HepG2 (cell line): ENCODE data around the gene TF. TPM values are rescaled to one million over a fixed set of nuclear protein-coding genes. Genes with fewer than 3 reads are reported as not detected.

Source experiments
- ATRX ChIP-seq: sonication (generic); formaldehyde crosslinking; IDR thresholded peaks from 2 replicates; pipeline ENCODE4 v1.4.0; 2020; ENCODE audit warnings: missing genetic modification reagents, borderline replicate concordance
- ELF3 ChIP-seq: IDR thresholded peaks from 2 replicates; pipeline ENCODE4 v1.6.1; 2016; ENCODE audit warnings: missing genetic modification reagents, missing compliant biosample characterization
- HIVEP1 ChIP-seq: sonication (generic); formaldehyde crosslinking; IDR thresholded peaks from 2 replicates; pipeline ENCODE4 v1.4.0; 2020; ENCODE audit warnings: mild to moderate bottlenecking, missing genetic modification reagents
- HMG20A ChIP-seq: IDR thresholded peaks from 2 replicates; pipeline ENCODE4 v1.6.1; 2016; ENCODE audit warnings: borderline replicate concordance
- JUND ChIP-seq: sonication (generic); formaldehyde crosslinking; IDR thresholded peaks from 2 replicates; pipeline ENCODE4 v1.8.0; 2022; ENCODE audit warnings: mild to moderate bottlenecking, missing genetic modification reagents
- NKX3-1 ChIP-seq: sonication (generic); formaldehyde crosslinking; IDR thresholded peaks from 2 replicates; pipeline ENCODE4 v1.5.0; 2020; ENCODE audit warnings: missing genetic modification reagents
- SMAD1 ChIP-seq: sonication (generic); formaldehyde crosslinking; IDR thresholded peaks from 2 replicates; pipeline ENCODE4 v1.4.0; 2020; ENCODE audit warnings: missing genetic modification reagents, low read depth, mild to moderate bottlenecking, borderline replicate concordance
- SOX6 ChIP-seq, 2 experiments: fragments of 450-650 bp in 1 of 2; sonication (generic) in 1 of 2; formaldehyde crosslinking in 1 of 2; IDR thresholded peaks; 2 replicates each; pipeline versions ENCODE4 v1.4.0 to v1.6.1; 2017 to 2020; ENCODE audit warnings: antibody characterized with exemption in 1 of 2, mild to moderate bottlenecking in 1 of 2, missing genetic modification reagents in 1 of 2
- TCF12 ChIP-seq, 2 experiments: fragments of 450-650 bp in 1 of 2; sonication (generic) in 1 of 2; formaldehyde crosslinking in 1 of 2; IDR thresholded peaks; 2 replicates each; pipeline versions ENCODE4 v1.6.1 to v1.8.0; 2017 to 2022; ENCODE audit warnings: antibody characterized with exemption in 1 of 2, mild to moderate bottlenecking in 1 of 2, missing genetic modification reagents in 1 of 2, moderate library complexity in 1 of 2
- TOPORS ChIP-seq: sonication (generic); formaldehyde crosslinking; IDR thresholded peaks from 2 replicates; pipeline ENCODE4 v1.8.0; 2023; ENCODE audit warnings: mild to moderate bottlenecking, missing genetic modification reagents
- WIZ ChIP-seq: sonication (generic); formaldehyde crosslinking; IDR thresholded peaks from 2 replicates; pipeline ENCODE4 v1.5.1; 2020; ENCODE audit warnings: mild to moderate bottlenecking, missing genetic modification reagents
- ZBTB3 ChIP-seq: sonication (generic); formaldehyde crosslinking; IDR thresholded peaks from 2 replicates; pipeline ENCODE4 v1.4.0; 2020; ENCODE audit warnings: low read depth, mild to moderate bottlenecking, moderate library complexity, missing genetic modification reagents, borderline replicate concordance
- ZNF329 ChIP-seq: sonication (generic); formaldehyde crosslinking; IDR thresholded peaks from 2 replicates; pipeline ENCODE4 v1.9.0; 2021; ENCODE audit warnings: low read depth, mild to moderate bottlenecking, missing genetic modification reagents
- ZNF607 ChIP-seq: sonication (generic); formaldehyde crosslinking; IDR thresholded peaks from 2 replicates; pipeline ENCODE4 v1.5.1; 2020; ENCODE audit warnings: missing genetic modification reagents, mild to moderate bottlenecking, borderline replicate concordance
- polyA plus RNA-seq, 8 experiments: library from polyadenylated mRNA; depleted of rRNA in 3 of 8; stranded (reverse) in 7 of 8; unstranded in 1 of 8; fragments of >200 nt; fragmentation: Illumina TruSeq in 4 of 8; extraction: Trizol in 4 of 8; gene quantifications; 2 replicates each; pipeline versions ENCODE4 v1.2.1 to v1.2.3, GENCODE V29; 2011 to 2016; ENCODE audit warnings: low read depth in 4 of 8, missing spikeins in 1 of 8, mixed read lengths in 1 of 8; ENCODE audit not compliant: insufficient read depth in 1 of 8
- total RNA-seq, 5 experiments: library from RNA; depleted of rRNA; stranded (reverse); fragments of >200 nt; fragmentation: Illumina TruSeq; extraction: Trizol; gene quantifications; 2 replicates each; pipeline ENCODE4 v1.2.3, GENCODE V29; 2016; ENCODE audit warnings: low read depth in 1 of 5
- TF ChIP-seq, protein P1 (sequence below): IDR thresholded peaks from 2 replicates; pipeline ENCODE4 v1.6.1; 2016; ENCODE audit warnings: missing compliant biosample characterization, missing genetic modification reagents, borderline replicate concordance
- TF ChIP-seq, protein P2 (sequence below): sonication (generic); formaldehyde crosslinking; IDR thresholded peaks from 2 replicates; pipeline ENCODE4 v1.4.0; 2020; ENCODE audit warnings: missing genetic modification reagents
- TF ChIP-seq, protein P3 (sequence below): sonication (generic); formaldehyde crosslinking; IDR thresholded peaks from 2 replicates; pipeline ENCODE4 v1.8.1; 2022; ENCODE audit warnings: mild to moderate bottlenecking, missing genetic modification reagents
- TF ChIP-seq, protein P4 (sequence below): sonication (generic); formaldehyde crosslinking; IDR thresholded peaks from 2 replicates; pipeline ENCODE4 v1.4.0; 2020; ENCODE audit warnings: missing genetic modification reagents, borderline replicate concordance
- TF ChIP-seq, protein P5 (sequence below): sonication (generic); formaldehyde crosslinking; IDR thresholded peaks from 2 replicates; pipeline ENCODE4 v1.4.0; 2020; ENCODE audit warnings: low read depth, mild to moderate bottlenecking, missing genetic modification reagents

Gene TF
- total and polyA plus RNA-seq, 2 of the 13 experiments (the other 11 are each of a cell fraction or from before 2014, with no cell fraction given): 10,074 to 11,821 TPM

DNA sequence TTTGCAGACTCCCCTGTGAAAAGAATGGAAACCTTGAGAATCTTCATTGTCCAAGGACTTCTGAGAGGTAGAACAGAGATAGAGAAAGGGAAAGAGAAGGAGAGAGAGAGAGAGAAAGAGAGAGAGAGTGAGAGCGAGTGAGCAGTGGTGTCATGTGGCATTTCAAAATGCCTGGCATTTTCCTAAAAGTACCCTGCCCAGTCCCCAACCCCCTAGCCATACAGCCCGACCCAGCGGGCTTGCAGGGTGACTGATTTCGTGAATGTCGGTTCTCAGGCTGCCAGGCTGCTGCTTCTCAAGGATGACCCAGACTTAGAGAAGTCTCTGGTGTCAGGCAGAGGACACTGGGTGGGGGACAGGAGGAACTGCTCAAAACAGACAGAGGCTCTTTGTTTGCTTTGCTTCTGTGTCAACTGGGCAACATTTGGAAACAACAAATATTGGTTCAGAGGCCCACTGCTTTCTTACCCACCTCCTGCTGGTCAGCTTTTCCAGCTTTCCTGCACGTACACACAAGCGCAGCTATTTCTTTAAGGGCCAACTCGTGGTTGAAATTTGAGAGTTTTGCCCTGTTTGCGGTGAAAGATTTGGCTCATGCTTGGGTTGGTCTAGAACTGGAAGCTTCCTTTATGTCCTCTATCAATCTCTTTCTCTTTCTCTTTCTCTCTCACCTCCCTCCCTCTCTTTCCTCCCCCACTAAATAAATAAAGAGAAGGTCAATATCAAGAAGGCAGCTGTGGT, 3.7 kb upstream of the TF start (continued):
- TF ChIP-seq, protein P1, sequence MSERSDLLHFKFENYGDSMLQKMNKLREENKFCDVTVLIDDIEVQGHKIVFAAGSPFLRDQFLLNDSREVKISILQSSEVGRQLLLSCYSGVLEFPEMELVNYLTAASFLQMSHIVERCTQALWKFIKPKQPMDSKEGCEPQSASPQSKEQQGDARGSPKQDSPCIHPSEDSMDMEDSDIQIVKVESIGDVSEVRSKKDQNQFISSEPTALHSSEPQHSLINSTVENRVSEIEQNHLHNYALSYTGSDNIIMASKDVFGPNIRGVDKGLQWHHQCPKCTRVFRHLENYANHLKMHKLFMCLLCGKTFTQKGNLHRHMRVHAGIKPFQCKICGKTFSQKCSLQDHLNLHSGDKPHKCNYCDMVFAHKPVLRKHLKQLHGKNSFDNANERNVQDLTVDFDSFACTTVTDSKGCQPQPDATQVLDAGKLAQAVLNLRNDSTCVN (CRISPR knock-in tag): 0 out of 2 replicates have a peak, but pooled peaks have one; percentile 64
- TF ChIP-seq NKX3-1: peak; percentile 78; the same call in 1 of the 2 replicates
- peak; percentile 75; the same call in 1 of the 2 replicates for TF ChIP-seq ZNF607 (CRISPR knock-in tag)
- TF ChIP-seq TCF12 (IDR thresholded peaks at IDR 0.05): no peak
- peak; percentile 94 for TF ChIP-seq TCF12 (CRISPR knock-in tag; IDR thresholded peaks at IDR 0.05)
- TF ChIP-seq, protein P2, sequence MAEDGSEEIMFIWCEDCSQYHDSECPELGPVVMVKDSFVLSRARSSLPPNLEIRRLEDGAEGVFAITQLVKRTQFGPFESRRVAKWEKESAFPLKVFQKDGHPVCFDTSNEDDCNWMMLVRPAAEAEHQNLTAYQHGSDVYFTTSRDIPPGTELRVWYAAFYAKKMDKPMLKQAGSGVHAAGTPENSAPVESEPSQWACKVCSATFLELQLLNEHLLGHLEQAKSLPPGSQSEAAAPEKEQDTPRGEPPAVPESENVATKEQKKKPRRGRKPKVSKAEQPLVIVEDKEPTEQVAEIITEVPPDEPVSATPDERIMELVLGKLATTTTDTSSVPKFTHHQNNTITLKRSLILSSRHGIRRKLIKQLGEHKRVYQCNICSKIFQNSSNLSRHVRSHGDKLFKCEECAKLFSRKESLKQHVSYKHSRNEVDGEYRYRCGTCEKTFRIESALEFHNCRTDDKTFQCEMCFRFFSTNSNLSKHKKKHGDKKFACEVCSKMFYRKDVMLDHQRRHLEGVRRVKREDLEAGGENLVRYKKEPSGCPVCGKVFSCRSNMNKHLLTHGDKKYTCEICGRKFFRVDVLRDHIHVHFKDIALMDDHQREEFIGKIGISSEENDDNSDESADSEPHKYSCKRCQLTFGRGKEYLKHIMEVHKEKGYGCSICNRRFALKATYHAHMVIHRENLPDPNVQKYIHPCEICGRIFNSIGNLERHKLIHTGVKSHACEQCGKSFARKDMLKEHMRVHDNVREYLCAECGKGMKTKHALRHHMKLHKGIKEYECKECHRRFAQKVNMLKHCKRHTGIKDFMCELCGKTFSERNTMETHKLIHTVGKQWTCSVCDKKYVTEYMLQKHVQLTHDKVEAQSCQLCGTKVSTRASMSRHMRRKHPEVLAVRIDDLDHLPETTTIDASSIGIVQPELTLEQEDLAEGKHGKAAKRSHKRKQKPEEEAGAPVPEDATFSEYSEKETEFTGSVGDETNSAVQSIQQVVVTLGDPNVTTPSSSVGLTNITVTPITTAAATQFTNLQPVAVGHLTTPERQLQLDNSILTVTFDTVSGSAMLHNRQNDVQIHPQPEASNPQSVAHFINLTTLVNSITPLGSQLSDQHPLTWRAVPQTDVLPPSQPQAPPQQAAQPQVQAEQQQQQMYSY (CRISPR knock-in tag): no peak
- peak; percentile 92 for TF ChIP-seq ZBTB3 (CRISPR knock-in tag)
- no peak for TF ChIP-seq WIZ (CRISPR knock-in tag)
- TF ChIP-seq SMAD1: 0 out of 2 replicates have a peak, but pooled peaks have one; percentile 67
- TF ChIP-seq, protein P3, sequence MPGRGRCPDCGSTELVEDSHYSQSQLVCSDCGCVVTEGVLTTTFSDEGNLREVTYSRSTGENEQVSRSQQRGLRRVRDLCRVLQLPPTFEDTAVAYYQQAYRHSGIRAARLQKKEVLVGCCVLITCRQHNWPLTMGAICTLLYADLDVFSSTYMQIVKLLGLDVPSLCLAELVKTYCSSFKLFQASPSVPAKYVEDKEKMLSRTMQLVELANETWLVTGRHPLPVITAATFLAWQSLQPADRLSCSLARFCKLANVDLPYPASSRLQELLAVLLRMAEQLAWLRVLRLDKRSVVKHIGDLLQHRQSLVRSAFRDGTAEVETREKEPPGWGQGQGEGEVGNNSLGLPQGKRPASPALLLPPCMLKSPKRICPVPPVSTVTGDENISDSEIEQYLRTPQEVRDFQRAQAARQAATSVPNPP (CRISPR knock-in tag): 0 out of 2 replicates have a peak, but pooled peaks have one; percentile 53
- TF ChIP-seq, protein P4, sequence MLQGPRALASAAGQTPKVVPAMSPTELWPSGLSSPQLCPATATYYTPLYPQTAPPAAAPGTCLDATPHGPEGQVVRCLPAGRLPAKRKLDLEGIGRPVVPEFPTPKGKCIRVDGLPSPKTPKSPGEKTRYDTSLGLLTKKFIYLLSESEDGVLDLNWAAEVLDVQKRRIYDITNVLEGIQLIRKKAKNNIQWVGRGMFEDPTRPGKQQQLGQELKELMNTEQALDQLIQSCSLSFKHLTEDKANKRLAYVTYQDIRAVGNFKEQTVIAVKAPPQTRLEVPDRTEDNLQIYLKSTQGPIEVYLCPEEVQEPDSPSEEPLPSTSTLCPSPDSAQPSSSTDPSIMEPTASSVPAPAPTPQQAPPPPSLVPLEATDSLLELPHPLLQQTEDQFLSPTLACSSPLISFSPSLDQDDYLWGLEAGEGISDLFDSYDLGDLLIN (CRISPR knock-in tag): no peak
- TF ChIP-seq HIVEP1 (CRISPR knock-in tag): no peak
- TF ChIP-seq TOPORS (CRISPR knock-in tag): 0 out of 2 replicates have a peak, but pooled peaks have one; percentile 33
- peak; percentile 98 for TF ChIP-seq HMG20A
- TF ChIP-seq SOX6 (IDR thresholded peaks at IDR 0.05): no peak
- TF ChIP-seq SOX6 (CRISPR knock-in tag; IDR thresholded peaks at IDR 0.05): peak; percentile 98
- peak; percentile 51; the same call in 1 of the 2 replicates for TF ChIP-seq JUND (CRISPR knock-in tag)
- no peak for TF ChIP-seq ATRX (CRISPR knock-in tag)
- TF ChIP-seq ZNF329 (CRISPR knock-in tag): no peak
- TF ChIP-seq, protein P5, sequence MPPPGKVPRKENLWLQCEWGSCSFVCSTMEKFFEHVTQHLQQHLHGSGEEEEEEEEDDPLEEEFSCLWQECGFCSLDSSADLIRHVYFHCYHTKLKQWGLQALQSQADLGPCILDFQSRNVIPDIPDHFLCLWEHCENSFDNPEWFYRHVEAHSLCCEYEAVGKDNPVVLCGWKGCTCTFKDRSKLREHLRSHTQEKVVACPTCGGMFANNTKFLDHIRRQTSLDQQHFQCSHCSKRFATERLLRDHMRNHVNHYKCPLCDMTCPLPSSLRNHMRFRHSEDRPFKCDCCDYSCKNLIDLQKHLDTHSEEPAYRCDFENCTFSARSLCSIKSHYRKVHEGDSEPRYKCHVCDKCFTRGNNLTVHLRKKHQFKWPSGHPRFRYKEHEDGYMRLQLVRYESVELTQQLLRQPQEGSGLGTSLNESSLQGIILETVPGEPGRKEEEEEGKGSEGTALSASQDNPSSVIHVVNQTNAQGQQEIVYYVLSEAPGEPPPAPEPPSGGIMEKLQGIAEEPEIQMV (CRISPR knock-in tag): peak; percentile 48; the same call in 1 of the 2 replicates
- TF ChIP-seq ELF3 (CRISPR knock-in tag): peak; percentile 96
